WI38 (cell line): ENCODE results near the gene ATP6V1B1.

Source experiments
- H3K4me3 ChIP-seq: 2 replicates; pipeline ENCODE4 v1.5.1; 2011; ENCODE audit warnings: low read depth, mild to moderate bottlenecking, control low read depth, low read length
- CTCF ChIP-seq: IDR thresholded peaks from 2 replicates; pipeline ENCODE4 v1.5.1; 2012; ENCODE audit warnings: low read depth, mild to moderate bottlenecking, control low read depth, low read length

ATP6V1B1 gene

GRCh38 chr2:70902067-70902442 is 33.6 kb upstream of the ATP6V1B1 start:
- H3K4me3 ChIP-seq, result peak overlapping the region; percentile 65
- no peak for TF ChIP-seq CTCF

- TF ChIP-seq CTCF, result no peak
- H3K4me3 ChIP-seq, result no peak overlapping the region
These were observed 33.1 kb upstream of the ATP6V1B1 start for GRCh38 chr2:70902579-70902978.

GRCh38 chr2:70903171-70903570 is 32.5 kb upstream of the ATP6V1B1 start:
- TF ChIP-seq CTCF, result no peak
- H3K4me3 ChIP-seq, result no peak overlapping the region

GRCh38 chr2:70903641-70904340 is 31.9 kb upstream of the ATP6V1B1 start:
- no peak for TF ChIP-seq CTCF
- H3K4me3 ChIP-seq, result no peak overlapping the region

GRCh38 chr2:70904371-70905216 is 31.1 kb upstream of the ATP6V1B1 start:
- no peak overlapping the region for H3K4me3 ChIP-seq
- TF ChIP-seq CTCF, result no peak

- no peak for TF ChIP-seq CTCF
- H3K4me3 ChIP-seq, result no peak overlapping the region
These were observed 30.0 kb upstream of the ATP6V1B1 start for GRCh38 chr2:70905443-70906421.
